Tibial nerve (tissue), 4 donors: ENCODE measurements around the gene DENND1A.

ENCODE experiments used
- EP300 ChIP-seq, 2 donors: sonication (generic); formaldehyde crosslinking; IDR thresholded peaks; one replicate each; pipeline ENCODE4 v1.6.1; 2017; ENCODE audit warnings: antibody characterized with exemption in 2 of 2, mild to moderate bottlenecking in 1 of 2
- POLR2A ChIP-seq, 2 donors: fragments of 450-650 bp; IDR thresholded peaks; one replicate each; pipeline ENCODE4 v1.6.1; 2017; ENCODE audit warnings: antibody characterized with exemption in 2 of 2, mild to moderate bottlenecking in 2 of 2, moderate library complexity in 2 of 2
- TF ChIP-seq, protein P1 (sequence below), 5 experiments: fragments of 200-600 bp in 3 of 5; fragments of 450-650 bp in 2 of 5; sonication (generic) in 3 of 5; IDR thresholded peaks; one replicate each; pipeline ENCODE4 v1.5.1; 2016 to 2019; ENCODE audit warnings: antibody characterized with exemption in 5 of 5, mild to moderate bottlenecking in 3 of 5, moderate library complexity in 2 of 5

DNA sequence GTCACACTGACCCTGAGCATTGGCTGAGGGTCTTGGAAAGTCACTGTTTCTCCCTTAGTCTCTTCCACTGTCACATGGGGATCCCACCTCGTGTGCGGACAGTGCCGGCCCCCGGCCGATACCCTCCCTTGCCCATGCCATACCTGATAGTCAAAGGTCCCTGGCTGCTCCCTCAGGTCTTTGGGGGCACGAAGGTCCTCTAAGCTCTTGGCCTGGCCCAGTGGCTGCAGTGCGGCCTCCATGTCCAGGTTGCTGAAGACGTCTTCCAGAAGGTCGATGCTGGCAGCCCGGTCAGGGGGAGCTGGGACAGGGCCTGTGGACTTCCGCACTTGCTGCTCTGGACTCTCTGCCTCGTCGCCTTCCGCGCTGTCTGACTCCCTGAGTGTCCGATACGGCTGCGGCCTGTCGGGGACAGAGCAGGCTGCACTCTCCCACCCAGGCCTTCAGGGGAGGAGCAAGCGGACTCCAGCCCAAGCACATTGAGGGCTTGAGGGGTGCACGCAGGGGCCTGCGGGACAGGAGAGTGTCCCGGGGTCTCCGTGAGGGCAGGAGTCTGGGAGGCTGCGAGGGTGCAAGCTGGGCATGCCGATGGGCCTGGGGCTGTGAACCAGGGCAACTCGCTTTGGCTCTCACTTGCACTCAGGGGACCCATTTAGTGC lies 546.3 kb downstream of the DENND1A start:
- TF ChIP-seq, protein P1, sequence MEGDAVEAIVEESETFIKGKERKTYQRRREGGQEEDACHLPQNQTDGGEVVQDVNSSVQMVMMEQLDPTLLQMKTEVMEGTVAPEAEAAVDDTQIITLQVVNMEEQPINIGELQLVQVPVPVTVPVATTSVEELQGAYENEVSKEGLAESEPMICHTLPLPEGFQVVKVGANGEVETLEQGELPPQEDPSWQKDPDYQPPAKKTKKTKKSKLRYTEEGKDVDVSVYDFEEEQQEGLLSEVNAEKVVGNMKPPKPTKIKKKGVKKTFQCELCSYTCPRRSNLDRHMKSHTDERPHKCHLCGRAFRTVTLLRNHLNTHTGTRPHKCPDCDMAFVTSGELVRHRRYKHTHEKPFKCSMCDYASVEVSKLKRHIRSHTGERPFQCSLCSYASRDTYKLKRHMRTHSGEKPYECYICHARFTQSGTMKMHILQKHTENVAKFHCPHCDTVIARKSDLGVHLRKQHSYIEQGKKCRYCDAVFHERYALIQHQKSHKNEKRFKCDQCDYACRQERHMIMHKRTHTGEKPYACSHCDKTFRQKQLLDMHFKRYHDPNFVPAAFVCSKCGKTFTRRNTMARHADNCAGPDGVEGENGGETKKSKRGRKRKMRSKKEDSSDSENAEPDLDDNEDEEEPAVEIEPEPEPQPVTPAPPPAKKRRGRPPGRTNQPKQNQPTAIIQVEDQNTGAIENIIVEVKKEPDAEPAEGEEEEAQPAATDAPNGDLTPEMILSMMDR (IDR thresholded peaks at IDR 0.05) = no peak
- TF ChIP-seq POLR2A (IDR thresholded peaks at IDR 0.05) (no peak), EP300 (IDR thresholded peaks at IDR 0.05) (no peak)
